Hepatocyte (in vitro differentiated cells): Measurements from ENCODE around the gene BHLHE23.

Source experiments
- CTCF ChIP-seq: fragments of 200-600 bp; sonication (generic); IDR thresholded peaks from 2 replicates; pipeline ENCODE4 v1.5.1; 2016; ENCODE audit warnings: antibody characterized with exemption, mild to moderate bottlenecking; ENCODE audit not compliant: poor library complexity
- EZH2 ChIP-seq: fragments of 200-600 bp; sonication (generic); IDR thresholded peaks from 2 replicates; pipeline ENCODE4 v1.6.1; 2016; ENCODE audit warnings: antibody characterized with exemption, mild to moderate bottlenecking, borderline replicate concordance
- EZH2phosphoT487 ChIP-seq: fragments of 200-600 bp; sonication (generic); IDR thresholded peaks from one replicate; pipeline ENCODE4 v1.6.1; 2018; ENCODE audit warnings: antibody characterized with exemption, mild to moderate bottlenecking, low read depth, moderate library complexity; ENCODE audit not compliant: unreplicated experiment, severe bottlenecking

GRCh38 chr20:63022501-63022900 lies 15.7 kb upstream of the BHLHE23 start:
- no peak for TF ChIP-seq CTCF
- TF ChIP-seq EZH2: no peak
- no peak for TF ChIP-seq EZH2phosphoT487
